Suprapubic skin (tissue), 4 donors: Measurements from ENCODE around the gene ZNF207.
"Not testable (repeated sequence)": the region's sequence is repeated elsewhere in the genome, so short reads cannot be mapped to it uniquely, and the experiment has no call there.

ENCODE experiments used
- CTCF ChIP-seq, 2 donors: fragments of 200-600 bp in 1 of 2; fragments of 450-650 bp in 1 of 2; sonication (generic) in 1 of 2; IDR thresholded peaks; one replicate each; pipeline ENCODE4 v1.5.1; 2016 to 2019; ENCODE audit warnings: antibody characterized with exemption in 2 of 2, mild to moderate bottlenecking in 1 of 2, moderate library complexity in 1 of 2
- EP300 ChIP-seq: sonication (generic); formaldehyde crosslinking; IDR thresholded peaks from one replicate; pipeline ENCODE4 v1.6.1; 2017; ENCODE audit warnings: antibody characterized with exemption
- POLR2A ChIP-seq, 2 donors: fragments of 450-650 bp; IDR thresholded peaks; one replicate each; pipeline ENCODE4 v1.6.1; 2017; ENCODE audit warnings: antibody characterized with exemption in 2 of 2, mild to moderate bottlenecking in 2 of 2, moderate library complexity in 2 of 2
- POLR2AphosphoS5 ChIP-seq, 3 donors: sonication (generic); formaldehyde crosslinking; IDR thresholded peaks; one replicate each; pipeline ENCODE4 v1.6.1; 2017; ENCODE audit warnings: antibody characterized with exemption in 3 of 3

GRCh38 chr17:32352734-32353133 is 2.8 kb downstream of the ZNF207 start:
- TF ChIP-seq CTCF (IDR thresholded peaks at IDR 0.05); POLR2A (IDR thresholded peaks at IDR 0.05); POLR2AphosphoS5 (IDR thresholded peaks at IDR 0.05); EP300: not testable (repeated sequence)
